ENCODE results near the gene ACTR8. TPM values are rescaled to one million over a fixed set of nuclear protein-coding genes. Genes with fewer than 3 reads are reported as not detected.

Gene ACTR8
- total RNA-seq, 1 donor from 2014 or later: 26.4 TPM

DNA sequence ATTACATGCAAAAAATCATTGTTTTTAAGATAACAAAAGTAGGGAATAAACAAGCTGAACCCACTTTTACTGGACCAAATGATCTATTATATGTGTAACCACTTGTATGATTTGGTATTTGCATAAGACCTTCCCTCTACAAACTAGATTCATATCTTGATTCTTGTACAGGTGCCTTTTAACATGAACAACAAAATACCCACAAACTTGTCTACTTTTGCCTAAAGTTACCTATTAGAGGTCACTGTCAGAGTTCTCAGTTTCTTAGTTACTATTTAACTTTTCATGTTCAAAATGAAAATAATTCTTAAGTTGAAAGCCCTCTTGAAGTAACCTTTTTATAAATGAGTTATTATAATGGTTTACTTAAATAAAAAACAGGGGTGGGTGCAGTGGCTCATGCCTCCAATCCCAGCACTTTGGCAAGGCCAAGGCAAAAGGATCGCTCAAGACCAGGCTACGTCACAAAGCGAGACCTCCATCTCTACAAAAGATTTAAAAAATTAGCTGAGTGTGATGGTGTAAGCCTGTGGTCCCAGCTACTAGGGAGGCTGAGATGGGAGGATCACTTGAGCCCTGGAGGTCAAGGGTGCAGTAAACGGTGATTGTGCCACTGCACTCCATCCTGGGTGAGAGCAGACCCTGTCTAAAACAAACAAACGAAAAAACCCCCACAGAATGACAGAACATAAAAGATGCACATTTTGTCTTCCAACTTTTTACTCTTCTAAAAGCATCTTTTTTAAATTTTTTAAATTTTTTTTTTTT is 16.0 kb downstream of the ACTR8 start:
- DNase-seq (ENCODE audit: low read depth): no peak

DNA sequence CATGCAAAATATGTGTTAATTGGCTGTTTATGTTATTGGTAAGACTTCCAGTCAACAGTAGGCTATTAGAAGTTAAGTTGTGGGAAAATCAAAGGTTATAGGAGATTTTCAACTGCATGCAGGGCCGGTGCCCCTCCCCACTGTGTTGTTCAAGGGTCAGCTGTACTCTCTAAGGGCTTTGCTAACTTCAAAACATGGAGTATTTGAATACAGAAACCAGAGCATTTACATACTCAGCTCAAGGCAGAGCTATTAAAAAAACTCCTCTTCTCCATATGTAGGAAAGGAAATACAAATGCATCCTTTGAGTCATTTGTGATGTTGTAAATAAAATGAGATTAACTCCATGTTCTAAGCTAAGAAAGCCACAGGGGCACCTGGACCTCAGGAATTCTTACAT is 18.8 kb downstream of the ACTR8 start:
- no peak for DNase-seq (ENCODE audit: low read depth)

DNA sequence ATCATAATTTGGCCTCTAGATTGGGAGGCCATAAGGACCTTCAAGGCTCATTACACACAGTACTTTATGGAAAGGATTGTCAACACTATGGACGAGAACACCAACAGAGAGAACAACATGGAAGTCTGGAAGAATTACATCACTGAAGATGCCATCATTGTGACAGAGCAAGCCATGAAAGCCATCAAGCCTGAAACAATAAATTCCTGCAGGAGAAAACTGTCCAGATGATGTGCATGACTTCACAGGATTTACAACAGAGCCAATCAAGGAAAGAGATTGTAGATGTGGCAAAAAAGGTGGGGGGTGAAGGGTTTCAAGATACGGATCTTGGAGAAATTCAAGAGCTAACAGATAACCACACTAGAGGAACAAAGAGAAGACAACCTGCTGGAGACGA is 19.7 kb downstream of the ACTR8 start:
- DNase-seq (ENCODE audit: low read depth): no peak

DNA sequence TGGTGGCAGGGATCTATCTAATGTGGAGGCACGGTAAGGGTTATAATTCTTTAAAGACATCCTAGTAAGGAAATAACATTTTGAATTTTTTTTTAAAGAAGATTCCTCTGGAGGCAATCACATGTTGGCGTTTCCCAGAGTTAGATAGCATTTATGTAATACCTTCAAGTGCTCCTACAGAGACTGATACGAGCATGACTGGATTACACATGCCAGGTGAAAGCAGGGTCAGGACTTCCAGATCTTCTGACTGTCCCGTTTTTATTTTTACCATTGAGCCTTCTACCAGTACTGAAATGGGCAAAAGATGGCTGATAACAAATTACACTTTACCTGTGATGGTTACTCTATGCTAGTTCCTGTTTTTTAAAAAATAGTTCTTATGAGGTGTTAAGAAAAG is 21.8 kb downstream of the ACTR8 start:
- DNase-seq (ENCODE audit: low read depth): no peak

DNA sequence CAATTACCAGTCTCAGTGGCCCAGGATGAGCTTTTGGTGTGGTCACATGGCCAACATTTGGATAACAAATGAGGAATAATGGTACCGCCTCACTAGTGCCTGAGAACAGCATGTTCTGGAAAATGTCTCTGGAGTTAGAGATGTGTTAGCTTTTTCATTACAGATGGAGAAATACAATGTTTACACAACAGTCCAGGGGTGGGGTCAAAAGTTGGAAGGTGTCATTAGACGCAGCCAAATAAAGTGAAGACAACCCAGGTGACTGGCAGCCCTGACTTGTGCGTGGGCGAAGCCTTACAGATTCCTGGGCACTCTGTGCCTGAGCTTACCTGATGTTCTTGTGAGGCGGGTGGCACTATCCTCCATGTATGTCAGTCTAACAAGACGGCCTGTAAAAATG is 22.8 kb downstream of the ACTR8 start:
- no peak for DNase-seq (ENCODE audit: low read depth)

DNA sequence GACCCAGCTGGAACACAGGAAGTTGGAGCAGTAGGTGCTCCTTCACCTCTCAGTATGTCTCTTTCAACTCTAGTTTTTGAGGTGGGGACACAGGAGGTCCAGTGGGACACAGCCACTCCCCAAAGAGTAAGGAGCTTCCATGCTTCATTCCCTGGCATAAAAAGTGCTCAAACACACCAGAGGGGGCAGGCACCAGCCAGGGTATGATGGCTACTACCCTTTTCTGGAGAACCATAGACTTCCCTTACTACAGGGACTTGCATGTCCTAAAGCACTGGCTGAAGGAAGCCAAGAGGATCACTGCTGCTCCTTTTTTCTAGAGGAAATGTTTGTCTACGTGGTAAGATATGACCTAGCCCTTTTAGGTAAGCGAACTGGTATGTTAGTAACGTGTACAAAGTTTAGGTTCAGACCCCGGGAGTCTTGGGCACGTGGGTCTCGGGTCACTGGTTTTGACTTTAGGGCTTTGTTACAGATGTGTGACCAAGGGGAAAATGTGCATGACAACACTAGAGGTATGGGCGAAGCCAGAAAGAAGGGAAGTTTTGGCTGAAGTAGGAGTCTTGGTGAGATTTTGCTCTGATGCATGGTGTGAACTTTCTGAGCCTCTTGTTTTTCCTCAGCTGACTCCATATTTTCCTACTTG is 23.7 kb downstream of the ACTR8 start:
- DNase-seq (ENCODE audit: low read depth): no peak

DNA sequence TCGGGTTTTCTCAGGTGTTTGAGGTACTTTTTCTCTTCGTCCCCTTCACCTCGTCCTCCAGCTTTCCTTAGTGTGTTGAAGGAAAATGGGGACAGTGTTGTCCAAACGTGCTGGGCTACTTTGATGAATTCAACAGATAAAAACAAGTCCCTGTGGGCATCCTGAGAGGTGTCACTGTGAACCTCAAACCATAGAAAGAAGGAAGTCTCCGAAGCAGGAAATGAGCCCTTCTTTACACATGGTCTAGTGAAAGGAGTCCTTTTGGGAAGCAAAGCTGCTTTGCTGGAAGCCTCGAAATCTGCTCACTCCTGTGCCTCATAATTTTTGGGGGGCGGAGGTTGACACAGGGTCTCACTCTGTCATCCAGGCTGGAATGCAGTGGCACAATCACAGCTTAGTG is 25.0 kb downstream of the ACTR8 start:
- no peak for DNase-seq (ENCODE audit: low read depth)

DNA sequence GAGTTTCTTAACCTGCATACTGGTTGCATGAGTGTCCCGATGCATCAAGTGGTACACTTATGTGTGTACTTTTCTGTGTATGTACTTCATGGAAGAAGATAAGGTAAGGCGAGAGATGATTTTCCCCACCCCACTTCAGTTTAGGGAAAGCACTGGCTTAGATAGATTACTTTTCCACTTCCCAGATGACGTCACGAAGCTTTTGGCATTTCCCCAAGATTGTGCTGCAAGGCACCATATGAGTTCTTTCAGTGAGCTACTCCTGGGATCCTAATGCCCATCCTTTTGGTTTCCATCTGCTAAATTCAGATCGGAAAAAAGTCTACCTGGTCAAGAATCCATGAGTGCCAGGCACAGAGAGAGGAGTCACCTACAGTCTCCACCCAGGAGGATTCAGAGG is 31.1 kb downstream of the ACTR8 start:
- DNase-seq (ENCODE audit: low read depth): no peak

DNA sequence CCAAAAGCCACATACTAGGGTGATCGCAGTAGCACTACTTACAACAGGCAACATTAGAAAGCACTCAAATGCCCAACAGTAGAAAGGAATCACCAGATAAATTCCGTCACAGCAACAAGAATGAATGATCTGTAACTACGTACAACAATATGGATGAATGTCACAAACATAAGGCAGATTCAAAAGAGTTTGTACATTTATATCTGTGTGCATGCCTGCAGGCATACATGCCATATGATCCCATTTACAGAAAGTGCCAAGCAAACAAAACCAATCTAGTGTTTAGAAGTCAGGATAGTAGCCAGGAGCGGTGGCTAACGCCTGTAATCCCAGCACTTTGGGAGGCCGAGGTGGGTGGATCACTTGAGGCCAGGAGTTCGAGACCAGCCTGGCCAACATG is 32.0 kb downstream of the ACTR8 start:
- DNase-seq (ENCODE audit: low read depth): no peak

DNA sequence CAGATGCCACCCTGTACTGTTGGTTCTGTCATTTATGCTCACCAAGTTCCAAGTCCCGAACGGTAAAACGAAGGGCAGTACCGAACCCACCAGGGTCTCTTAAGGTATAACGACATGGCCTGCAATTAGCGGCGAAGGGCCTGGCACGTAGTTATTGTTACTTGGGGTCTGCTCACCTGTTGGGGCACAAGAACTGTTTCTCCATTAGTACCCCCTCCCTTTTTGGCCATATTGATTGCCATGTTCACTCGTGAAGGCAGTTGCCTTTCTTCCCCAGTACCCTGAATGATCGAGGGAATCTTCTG is 35.1 kb downstream of the ACTR8 start:
- no peak for DNase-seq (ENCODE audit: low read depth)

DNA sequence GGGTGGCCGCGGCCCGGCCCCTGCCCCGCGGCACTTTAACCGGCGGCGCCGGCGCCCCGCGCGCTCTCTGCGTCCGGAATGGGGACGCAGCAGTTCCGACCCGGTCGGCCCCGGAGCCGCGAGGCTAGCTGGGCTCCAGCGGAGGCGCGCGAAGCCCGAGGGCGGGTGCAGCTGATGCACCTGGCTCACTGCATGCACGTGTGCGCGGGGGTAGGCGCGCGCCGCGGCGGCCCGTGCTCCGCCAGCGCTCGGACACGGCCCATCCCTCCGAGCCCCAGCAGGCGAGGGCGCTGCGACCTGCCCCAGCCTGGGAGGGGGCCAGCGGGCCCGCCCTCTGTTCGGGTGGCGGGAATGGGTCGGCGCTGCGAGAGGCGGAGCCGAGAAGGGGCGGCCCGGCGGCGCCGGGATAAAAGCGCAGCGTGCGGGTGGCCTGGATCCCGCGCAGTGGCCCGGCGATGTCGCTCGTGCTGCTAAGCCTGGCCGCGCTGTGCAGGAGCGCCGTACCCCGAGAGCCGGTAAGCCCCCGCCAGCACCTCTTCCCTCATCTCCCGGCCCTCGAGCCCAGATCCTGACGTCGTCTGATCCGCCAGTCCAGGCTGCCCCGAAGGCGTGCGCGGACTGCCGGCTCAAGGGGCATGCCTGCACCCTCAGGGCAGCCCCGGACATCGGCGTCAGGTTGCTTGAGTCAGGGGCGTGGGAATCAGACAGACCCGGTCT is 35.7 kb downstream of the ACTR8 start, which contains the start of the genes CHDH and IL17RB:
TSS of gene CHDH (minus strand) at position 286 of the 717 bp plus-strand sequence. CDS start 22,411 bp downstream, outside the sequence.
TSS of gene IL17RB (plus strand) at position 435 of the 717 bp plus-strand sequence. CDS start at position 456, 21 bp downstream.
- DNase-seq (ENCODE audit: low read depth): no peak

DNA sequence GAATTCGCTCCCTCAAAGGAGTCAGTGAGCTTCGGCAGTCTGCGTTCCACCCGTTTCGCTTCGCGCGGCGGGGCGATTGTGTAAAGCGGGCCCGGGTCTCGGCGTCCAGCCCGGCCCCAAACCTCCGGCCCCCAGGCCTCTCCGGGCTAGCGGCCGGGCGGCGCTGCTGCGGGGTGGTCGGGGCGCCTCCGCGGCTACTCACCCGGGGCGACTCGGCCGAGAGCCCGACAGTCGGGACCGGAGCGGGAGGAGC is 36.1 kb downstream of the ACTR8 start:
- DNase-seq (ENCODE audit: low read depth): no peak

DNA sequence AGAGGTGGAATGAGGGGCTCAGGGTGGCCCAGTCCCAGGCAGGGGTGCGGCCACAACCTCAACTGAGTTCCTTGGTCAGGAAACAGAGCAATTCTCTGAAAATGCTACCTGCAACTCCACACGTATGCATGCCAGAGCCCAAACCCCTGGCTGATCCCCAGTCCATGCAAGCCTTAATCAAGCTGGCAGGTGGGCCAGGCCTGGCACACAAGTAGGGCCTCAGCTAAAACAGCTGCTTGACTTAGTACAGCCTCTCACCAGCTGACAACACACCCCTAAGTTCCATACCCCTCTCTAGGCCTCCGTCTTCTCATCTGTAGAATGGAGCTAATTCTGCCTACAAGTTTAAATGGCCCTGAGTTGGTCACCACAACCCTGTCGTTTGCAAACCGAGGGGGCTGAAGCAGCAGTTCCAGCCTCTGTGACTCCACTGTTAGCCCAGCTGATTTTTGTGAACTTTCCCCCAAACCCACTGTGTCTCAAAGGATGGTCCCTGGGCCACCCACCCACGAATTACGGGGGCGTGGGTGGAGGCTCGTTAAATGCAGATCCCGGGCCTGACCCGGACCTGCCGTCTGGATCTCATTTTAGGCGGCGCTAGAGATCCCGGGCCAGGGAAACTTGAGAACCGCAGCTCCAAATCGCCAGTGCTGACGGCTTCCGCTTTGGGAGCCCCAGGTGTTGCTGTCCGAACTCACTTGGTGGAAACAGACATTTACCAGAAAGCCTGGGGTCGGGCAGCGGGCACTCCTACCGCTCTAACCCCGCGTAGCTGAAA is 36.7 kb downstream of the ACTR8 start:
- peak; percentile 24 for DNase-seq (ENCODE audit: low read depth)

DNA sequence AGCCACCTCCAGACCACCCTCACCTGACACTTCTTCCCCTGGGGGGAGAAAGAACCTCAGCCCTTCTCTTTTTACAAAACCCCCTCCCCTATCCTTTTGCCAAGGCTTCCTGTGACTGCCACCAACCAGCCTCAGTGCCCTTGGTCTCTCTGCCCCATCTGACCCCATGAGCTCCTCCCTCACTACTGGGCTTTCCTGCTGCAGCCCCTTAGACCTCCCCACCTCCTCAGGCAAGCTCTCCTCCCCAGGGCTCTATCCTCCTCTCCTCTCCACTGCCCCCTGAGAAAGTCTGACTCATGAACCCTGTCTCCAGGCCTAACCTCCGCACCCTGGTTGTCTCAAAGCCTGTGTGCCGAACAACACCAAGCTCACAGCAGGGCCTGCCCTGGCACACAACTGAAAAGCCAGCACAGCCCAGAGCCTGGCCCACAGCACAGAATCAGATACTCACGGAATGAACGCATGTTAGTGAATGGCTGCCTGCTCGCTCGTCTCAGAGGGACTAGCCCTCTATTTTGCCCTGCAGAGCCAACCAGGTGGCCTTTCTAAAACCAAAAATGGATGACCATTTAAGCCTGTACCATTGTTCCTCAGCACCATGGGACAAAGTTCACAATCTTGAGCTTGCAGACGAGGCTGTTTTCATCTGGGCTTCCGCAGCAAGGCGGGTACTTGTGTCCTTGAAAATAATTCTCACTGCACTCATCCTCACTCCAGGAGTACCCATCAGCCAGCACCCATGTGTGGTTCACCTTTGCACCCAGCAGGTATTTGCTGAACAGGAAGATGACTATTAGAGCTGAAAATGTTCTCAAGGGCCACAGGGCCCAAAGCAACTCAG is 37.5 kb downstream of the ACTR8 start:
- no peak for DNase-seq (ENCODE audit: low read depth)

DNA sequence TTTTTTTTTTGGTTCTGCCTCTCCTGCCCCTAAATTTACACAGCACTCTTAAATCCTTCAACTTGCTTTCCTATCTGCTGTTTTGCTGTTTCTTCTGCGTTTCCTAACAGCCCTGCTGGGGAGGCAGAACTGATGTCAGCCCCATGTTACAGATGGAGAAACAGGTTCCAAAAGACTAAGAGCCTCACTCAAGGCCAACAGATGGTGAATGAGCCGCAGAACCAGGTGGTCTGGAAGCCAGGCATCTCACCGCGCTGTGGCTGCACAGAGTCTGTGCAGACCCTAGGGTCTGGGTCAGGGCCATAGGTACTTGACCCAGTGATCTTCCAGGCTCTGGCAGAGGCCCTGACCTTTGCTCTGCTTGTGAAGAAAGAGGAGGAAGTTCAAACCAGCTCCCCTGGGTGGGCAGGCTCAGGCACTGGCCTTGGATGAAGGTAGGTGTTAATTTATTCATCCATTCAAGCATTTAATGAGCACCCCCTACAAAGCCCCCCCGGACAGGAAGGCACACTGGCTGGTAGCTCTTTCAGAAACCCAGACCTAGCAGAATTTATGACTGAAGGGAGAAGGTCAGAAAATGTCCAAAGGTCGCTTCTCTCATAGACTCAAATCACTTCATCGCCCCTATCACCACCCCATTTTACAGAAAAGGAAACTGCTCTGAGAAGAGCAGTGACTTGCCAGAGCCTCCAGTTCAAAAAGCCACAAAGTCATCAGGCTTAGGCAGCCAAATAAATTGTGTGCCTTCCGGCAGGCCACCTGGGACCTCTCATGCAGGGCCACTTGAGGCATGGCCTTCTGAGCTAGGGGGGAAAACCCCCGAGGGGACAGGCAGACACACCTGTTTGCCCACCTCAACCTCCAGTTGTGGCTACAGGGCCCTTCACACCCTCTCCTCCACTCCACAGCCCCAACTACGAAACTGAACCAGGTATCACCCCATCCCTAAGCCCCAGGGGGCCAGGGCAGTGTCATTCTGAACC is 38.5 kb downstream of the ACTR8 start:
- no peak for DNase-seq (ENCODE audit: low read depth)

DNA sequence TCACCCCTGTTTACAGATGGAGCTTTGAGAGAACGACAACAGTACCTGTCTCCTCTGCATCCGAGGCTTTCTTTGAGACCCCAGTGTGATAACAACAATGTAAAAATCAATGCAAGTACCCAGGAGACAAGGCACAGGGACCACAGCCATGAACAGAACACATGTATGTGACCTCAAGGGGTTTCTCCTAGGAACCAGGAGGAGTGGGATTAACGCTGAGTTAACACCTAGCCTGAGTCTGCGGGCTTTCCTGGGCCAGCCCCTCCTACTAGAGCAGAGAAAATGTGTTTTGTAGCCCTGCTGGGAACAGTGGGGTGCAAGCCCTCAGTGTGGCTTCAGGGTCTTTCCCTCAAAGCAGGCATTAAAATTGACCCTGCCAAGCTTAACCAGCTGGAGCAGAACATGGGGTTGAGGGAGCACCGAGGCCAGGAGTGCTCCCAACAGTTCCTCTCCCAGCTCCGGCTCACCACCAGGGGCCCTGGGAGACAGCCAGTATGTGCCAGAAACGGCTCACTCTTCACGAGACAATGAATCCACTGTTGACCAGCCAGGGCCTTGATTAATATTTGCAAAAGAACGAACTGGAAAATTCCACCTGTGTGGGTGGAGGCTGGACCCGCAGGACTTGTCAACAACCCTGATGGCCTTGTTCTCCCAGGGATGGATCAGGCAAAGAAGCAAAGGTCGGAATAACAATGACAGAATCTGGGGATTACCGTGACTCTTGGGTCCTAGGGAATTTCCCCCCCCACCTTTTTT is 39.3 kb downstream of the ACTR8 start:
- DNase-seq (ENCODE audit: low read depth): no peak

DNA sequence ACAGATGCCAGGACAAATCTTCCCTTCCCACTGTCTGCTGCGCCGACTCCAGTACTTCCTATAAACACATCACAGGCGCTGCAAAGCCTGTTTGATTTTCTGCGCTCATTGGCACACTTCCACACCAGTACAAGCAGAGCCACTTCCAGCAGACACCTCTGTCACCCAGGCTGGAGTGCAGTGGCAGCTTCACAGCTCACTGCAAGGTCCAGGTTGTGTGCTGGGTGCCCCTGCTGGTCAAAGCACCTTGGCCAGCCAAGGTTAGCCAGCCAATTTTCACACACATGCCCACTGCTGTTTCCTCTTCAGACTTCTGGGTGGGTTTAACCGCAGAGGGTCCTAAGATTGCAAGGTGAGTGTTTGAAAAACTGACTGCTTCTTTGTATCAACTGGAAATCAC is 40.7 kb downstream of the ACTR8 start:
- DNase-seq (ENCODE audit: low read depth): no peak

DNA sequence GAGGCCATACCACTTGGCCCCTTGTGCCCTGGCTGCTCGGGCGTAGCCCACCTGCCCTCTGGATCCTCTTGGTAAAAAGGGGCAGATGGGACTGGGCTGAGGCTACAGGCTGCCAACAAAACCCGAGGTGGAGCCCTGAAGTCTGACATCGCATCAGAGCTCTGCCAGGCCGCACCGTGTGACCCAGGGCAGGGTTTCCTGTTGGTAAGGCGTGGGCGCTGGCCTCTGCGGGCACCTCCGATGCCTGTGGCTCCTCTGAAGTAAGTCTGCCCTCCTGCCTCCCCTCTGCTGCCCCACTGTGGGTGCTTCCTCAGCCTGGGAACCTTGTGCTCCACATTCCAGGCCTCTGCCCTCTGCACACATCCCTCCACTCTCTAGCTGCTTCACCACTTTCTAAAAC is 44.6 kb downstream of the ACTR8 start:
- DNase-seq (ENCODE audit: low read depth): no peak

Data from myocyte (in vitro differentiated cells).